CD4-positive, CD25-positive, alpha-beta regulatory T cell (primary cell): ENCODE measurements around the gene RUFY4. TPM values are rescaled to one million over a fixed set of nuclear protein-coding genes. Genes with fewer than 3 reads are reported as not detected.

Source experiments
- ATAC-seq, 2 donors: fragments of 150-1000 bp; cut with Tn5 transposase; one replicate each; pipeline ENCODE4 v1.10.0; 2021; ENCODE audit warnings: low read depth in 2 of 2, moderate number of reproducible peaks in 2 of 2, moderate library complexity in 1 of 2
- DNase-seq, 3 donors: peaks; one replicate each; pipeline versions ENCODE4 v3.0.0 to v3.0.0-alpha.2; 2012 to 2022; ENCODE audit warnings: mixed read lengths in 1 of 3
- H3K27ac ChIP-seq: one replicate; pipeline ENCODE4 v1.7.0; 2013; ENCODE audit warnings: mild to moderate bottlenecking, low read length; ENCODE audit not compliant: insufficient read depth, poor library complexity, severe bottlenecking
- H3K27me3 ChIP-seq: one replicate; pipeline ENCODE4 v1.7.0; 2013; ENCODE audit warnings: low read length; ENCODE audit not compliant: control insufficient read depth, insufficient read depth
- H3K36me3 ChIP-seq: one replicate; pipeline ENCODE4 v1.7.0; 2013; ENCODE audit warnings: mild to moderate bottlenecking, low read length, moderate library complexity; ENCODE audit not compliant: control insufficient read depth, insufficient read depth
- H3K4me1 ChIP-seq: 2 replicates; pipeline ENCODE4 v1.7.0; 2013; ENCODE audit warnings: mild to moderate bottlenecking, low read length; ENCODE audit not compliant: insufficient read depth, control insufficient read depth, poor library complexity, severe bottlenecking
- H3K4me3 ChIP-seq: one replicate; pipeline ENCODE4 v1.7.0; 2013; ENCODE audit warnings: low read depth, mild to moderate bottlenecking, low read length, moderate library complexity
- H3K9me3 ChIP-seq, 2 experiments: 1 replicate in 1 of 2; 2 replicates in 1 of 2; pipeline ENCODE4 v1.7.0; 2013; ENCODE audit warnings: low read length in 2 of 2, mild to moderate bottlenecking in 1 of 2, moderate library complexity in 1 of 2; ENCODE audit not compliant: control insufficient read depth in 2 of 2
- H3K27ac Mint-ChIP-seq, 3 donors: one replicate each; pipeline ENCODE4 v1.8.0; 2020 to 2022; ENCODE audit warnings: mild to moderate bottlenecking in 3 of 3, mixed read lengths in 3 of 3, moderate library complexity in 2 of 3
- H3K27me3 Mint-ChIP-seq: one replicate; pipeline ENCODE4 v1.8.0; 2022; ENCODE audit warnings: mild to moderate bottlenecking, mixed read lengths
- H3K36me3 Mint-ChIP-seq: one replicate; pipeline ENCODE4 v1.8.0; 2020; ENCODE audit warnings: mixed read lengths
- H3K4me1 Mint-ChIP-seq, 4 donors: one replicate each; pipeline ENCODE4 v1.8.0; 2020 to 2022; ENCODE audit warnings: mixed read lengths in 4 of 4, mild to moderate bottlenecking in 1 of 4
- H3K4me3 Mint-ChIP-seq, 4 donors: one replicate each; pipeline ENCODE4 v1.8.0; 2020 to 2022; ENCODE audit warnings: mild to moderate bottlenecking in 4 of 4, mixed read lengths in 4 of 4, moderate library complexity in 3 of 4
- H3K9me3 Mint-ChIP-seq, 7 donors: one replicate each; pipeline ENCODE4 v1.8.0; 2020 to 2022; ENCODE audit warnings: mixed read lengths in 7 of 7, mild to moderate bottlenecking in 3 of 7, moderate library complexity in 2 of 7
- polyA plus RNA-seq, 4 donors: library from polyadenylated mRNA; unstranded; fragments of 300-500 nt; fragmentation: Illumina TruSeq; gene quantifications; one replicate each; pipeline ENCODE4 v1.2.3, GENCODE V29; 2021
- total RNA-seq: library from RNA; stranded (reverse); gene quantifications from one replicate; pipeline ENCODE4 v1.2.3, GENCODE V29; 2022

The RUFY4 gene
- total and polyA plus RNA-seq, 5 donors from 2014 or later = 0.15 to 2.1 TPM; not detected in 3

DNA sequence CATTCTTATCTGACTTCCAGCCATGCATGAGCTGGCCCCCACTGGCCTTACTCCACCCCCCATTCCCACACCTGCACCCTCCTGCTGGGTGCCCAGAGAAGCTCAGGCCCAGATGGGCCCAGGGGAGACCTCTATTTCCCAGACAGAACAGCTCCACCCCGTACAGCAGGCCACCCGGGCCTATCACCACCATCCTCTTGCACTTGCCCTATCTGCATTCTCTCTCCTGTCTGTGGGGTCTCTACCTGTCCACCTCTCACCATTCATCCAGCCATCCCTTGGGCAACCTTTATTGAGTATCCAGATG is 40.9 kb upstream of the RUFY4 start:
- H3K4me1 Mint-ChIP-seq = no peaks in the 10 kb centered on the region
- DNase-seq (no peak), ATAC-seq (no peak)
- H3K36me3 ChIP-seq = no peaks in the 10 kb centered on the region
- H3K4me3 Mint-ChIP-seq = no peak overlapping the region
- H3K27me3 ChIP-seq = no peaks in the 10 kb centered on the region
- no peak overlapping the region for H3K4me3 ChIP-seq
- H3K27ac Mint-ChIP-seq = no peak overlapping the region
- H3K36me3 Mint-ChIP-seq = no peaks in the 10 kb centered on the region
- H3K27me3 Mint-ChIP-seq = no peaks in the 10 kb centered on the region
- no peaks in the 10 kb centered on the region for H3K9me3 Mint-ChIP-seq
- no peaks in the 10 kb centered on the region for H3K4me1 ChIP-seq
- no peaks in the 10 kb centered on the region for H3K9me3 ChIP-seq
- no peak overlapping the region for H3K27ac ChIP-seq

DNA sequence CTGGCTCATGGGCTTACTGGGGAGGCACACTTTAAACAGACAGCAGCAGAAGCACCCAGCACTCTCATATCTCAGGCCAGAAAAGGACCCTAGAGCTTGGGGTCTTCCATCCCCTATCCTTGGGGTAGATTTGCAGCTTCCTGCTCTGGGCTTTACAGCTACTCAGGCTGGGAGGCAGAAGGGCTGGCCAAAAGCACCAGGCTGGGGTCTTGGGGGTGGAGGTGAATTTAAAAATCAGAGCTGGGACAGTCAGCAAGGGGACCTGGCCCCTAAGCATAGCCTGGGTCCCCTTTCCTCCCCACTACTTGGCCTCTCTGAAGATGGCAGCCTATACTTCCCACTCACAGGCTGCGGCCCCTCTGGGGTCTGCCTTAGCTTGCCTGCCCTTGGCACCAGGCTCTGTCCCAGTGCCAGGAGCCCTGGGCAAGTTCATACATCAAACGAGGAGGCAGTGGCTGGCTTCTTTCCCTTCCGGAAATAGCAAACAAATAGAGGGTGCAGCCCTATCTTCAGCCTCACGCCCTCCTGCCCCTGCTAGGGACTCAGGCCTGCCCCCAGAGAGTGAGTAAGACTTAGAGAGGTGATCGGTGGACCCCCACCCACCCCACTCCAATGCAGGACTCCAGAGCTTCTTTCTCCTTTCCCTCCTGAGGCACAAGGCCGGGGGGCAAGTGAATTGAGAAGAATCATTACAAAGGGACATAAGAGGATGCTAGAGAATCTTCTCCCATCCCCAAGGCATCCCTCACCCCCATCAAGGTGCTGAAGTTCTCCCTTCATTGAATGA is 40.3 kb upstream of the RUFY4 start:
- no peak overlapping the region for H3K27ac ChIP-seq
- DNase-seq (no peak), ATAC-seq (no peak)
- H3K27me3 Mint-ChIP-seq = no peaks in the 10 kb centered on the region
- no peaks in the 10 kb centered on the region for H3K27me3 ChIP-seq
- H3K27ac Mint-ChIP-seq = no peak overlapping the region
- H3K9me3 ChIP-seq = no peaks in the 10 kb centered on the region
- no peaks in the 10 kb centered on the region for H3K36me3 ChIP-seq
- no peaks in the 10 kb centered on the region for H3K9me3 Mint-ChIP-seq
- H3K4me3 ChIP-seq = no peak overlapping the region
- no peaks in the 10 kb centered on the region for H3K4me1 ChIP-seq
- no peaks in the 10 kb centered on the region for H3K36me3 Mint-ChIP-seq
- H3K4me3 Mint-ChIP-seq = no peak overlapping the region
- no peaks in the 10 kb centered on the region for H3K4me1 Mint-ChIP-seq

DNA sequence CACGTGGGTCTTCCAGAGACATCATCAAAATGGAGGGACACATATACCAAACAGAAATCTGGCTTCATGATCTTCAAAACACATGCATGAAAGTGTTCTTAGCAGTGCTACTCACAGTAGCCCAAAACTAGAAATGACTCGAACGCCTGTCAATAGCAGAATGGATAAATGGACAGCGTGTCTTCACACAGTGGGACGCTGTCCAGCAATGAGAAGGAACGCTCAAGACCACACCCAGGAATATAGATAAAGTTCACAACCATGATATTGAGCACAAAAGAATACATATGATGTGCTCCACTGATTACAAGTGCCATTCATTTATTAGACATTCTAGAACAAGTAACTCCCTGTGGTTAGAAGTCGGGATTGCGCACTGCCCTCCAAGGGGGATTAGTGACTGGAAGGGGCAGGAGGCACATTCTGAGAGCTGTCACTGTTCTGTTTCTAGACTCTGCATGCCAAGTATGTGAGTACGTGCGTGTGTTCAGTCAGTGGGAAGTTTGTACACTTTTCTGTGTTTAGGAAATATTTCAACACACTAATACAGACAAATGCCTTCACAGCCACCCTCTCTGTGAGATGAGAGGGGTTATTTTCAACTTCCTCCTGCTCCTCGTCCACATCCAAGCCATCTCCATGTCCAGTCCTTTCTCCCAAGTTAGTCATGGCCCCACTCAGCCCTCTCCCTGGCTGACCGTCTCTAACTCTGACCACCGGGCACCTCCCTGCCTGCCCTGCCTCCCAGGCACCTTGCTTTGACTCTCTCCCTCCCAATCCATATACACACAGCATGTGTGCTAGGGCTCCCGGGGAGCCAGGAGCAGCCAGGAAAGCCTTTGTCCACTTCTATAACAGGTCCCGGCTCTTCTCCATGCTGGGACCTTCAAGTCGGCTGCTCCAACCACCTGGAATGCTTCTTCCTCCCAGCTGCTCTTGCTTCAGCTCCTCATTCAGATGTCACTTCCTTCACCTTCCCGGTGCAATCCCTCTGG is 39.4 kb upstream of the RUFY4 start:
- H3K36me3 Mint-ChIP-seq = no peaks in the 10 kb centered on the region
- Histone ChIP-seq H3K27ac (no peak overlapping the region), H3K4me3 (no peak overlapping the region), H3K27me3 (no peaks in the 10 kb centered on the region), H3K9me3 (no peaks in the 10 kb centered on the region), H3K36me3 (no peaks in the 10 kb centered on the region), H3K4me1 (peaks cover 4% of the 10 kb centered on the region)
- H3K27me3 Mint-ChIP-seq = no peaks in the 10 kb centered on the region
- peaks cover 0 to 7% (median under 1%) of the 10 kb centered on the region in 4 donors for H3K4me1 Mint-ChIP-seq
- no peaks in the 10 kb centered on the region for H3K9me3 Mint-ChIP-seq
- ATAC-seq (no peak), DNase-seq (no peak)
- no peak overlapping the region for H3K27ac Mint-ChIP-seq
- no peak overlapping the region for H3K4me3 Mint-ChIP-seq

DNA sequence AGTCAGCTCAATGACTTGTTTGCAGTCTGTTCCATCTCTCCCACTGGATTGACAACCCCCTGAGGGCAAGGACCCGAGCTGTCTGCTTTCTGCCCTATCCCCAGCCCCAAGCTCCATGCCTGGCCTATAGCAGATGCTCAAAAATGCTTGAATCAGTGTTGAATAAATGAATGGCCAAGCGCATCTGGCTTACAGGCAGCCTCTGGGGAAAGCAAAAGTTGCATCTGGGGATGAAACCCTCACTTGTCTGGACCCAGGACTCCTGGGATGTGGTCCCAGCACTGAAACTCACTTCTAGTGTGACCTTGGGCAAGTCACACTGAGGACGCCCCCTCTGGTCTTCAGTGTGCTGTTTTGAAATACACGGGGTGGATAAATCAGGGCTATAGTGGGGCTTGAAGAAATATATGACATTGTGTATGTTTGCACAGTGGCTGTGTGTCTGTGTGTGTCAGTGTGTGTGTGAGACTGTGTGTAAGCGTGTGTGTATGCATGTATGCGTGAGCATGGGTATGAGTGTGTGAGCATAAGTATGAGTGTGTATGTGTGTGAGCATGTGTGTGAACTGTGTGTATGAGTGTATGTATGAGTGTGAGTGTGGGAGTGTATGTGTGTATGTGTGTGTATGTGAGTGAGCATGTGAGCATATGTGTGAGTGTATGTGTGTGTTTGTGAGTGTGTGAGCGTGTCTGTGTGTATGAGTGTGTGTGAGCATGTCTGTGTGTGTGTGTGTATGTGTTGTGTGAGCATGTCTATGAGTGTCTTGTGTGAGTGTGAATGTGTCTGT is 38.5 kb upstream of the RUFY4 start:
- Histone ChIP-seq H3K27me3 (no peaks in the 10 kb centered on the region), H3K36me3 (no peaks in the 10 kb centered on the region), H3K4me3 (no peak overlapping the region), H3K4me1 (peaks cover 5% of the 10 kb centered on the region), H3K27ac (no peak overlapping the region), H3K9me3 (no peaks in the 10 kb centered on the region)
- no peak for DNase-seq
- H3K4me1 Mint-ChIP-seq = peaks cover 0 to 11% (median under 1%) of the 10 kb centered on the region in 4 donors
- H3K27ac Mint-ChIP-seq = no peak overlapping the region
- H3K9me3 Mint-ChIP-seq = no peaks in the 10 kb centered on the region
- no peaks in the 10 kb centered on the region for H3K36me3 Mint-ChIP-seq
- no peak overlapping the region for H3K4me3 Mint-ChIP-seq
- H3K27me3 Mint-ChIP-seq = no peaks in the 10 kb centered on the region
- ATAC-seq = no peak

DNA sequence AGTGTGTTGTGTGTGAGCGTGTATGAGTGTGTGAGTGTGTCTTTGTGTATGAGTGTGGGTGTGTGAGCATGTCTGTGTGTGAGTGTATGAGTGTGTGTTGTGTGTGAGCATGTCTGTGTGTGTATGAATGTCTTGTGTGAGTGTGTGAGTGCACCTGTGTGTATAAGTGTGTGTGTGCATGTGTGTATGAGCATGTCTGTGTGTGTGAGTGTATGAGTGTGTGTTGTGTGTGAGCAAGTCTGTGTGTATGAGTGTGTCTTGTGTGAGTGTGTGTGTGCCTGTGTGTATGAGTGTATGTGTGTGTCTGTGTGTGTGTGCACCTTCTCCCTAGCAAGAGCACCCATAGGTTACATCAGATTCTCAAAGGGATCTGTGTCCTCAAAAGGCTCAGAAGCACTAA is 37.8 kb upstream of the RUFY4 start:
- Mint-ChIP-seq H3K36me3 (no peaks in the 10 kb centered on the region), H3K4me3 (no peak overlapping the region), H3K27ac (no peak overlapping the region), H3K4me1 (peaks cover 0 to 11% (median under 1%) of the 10 kb centered on the region in 4 donors), H3K9me3 (no peaks in the 10 kb centered on the region), H3K27me3 (no peaks in the 10 kb centered on the region)
- Histone ChIP-seq H3K27ac (no peak overlapping the region), H3K36me3 (no peaks in the 10 kb centered on the region), H3K9me3 (no peaks in the 10 kb centered on the region), H3K4me1 (peaks cover 5% of the 10 kb centered on the region), H3K27me3 (no peaks in the 10 kb centered on the region), H3K4me3 (no peak overlapping the region)
- no peak for DNase-seq
- ATAC-seq = no peak

DNA sequence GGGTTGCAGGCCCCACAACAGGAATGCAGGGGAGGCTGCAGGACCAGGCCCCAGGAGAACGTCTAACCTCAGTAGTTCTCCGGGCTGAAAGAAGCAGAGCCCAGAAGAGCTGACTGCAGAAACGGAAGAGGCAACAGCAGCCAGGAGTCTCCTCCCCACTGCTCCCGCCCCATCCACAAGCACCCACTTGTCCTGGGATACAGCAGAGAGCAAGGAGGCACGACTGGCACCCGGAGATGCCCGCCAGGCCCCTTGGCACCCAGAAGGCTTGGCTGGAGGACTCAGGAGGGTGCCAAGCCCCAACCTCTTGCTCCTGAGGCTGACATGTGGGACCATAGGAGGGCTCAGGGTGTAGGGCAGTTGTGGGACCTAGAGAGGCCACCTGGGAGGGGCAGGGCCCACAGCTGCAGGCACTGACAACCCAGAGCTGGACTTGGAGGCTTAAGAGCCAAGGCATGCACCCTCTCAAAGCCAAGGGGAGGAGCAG is 37.2 kb upstream of the RUFY4 start:
- H3K27me3 Mint-ChIP-seq = no peaks in the 10 kb centered on the region
- Histone ChIP-seq H3K4me1 (peaks cover 5% of the 10 kb centered on the region), H3K27ac (no peak overlapping the region), H3K27me3 (no peaks in the 10 kb centered on the region), H3K4me3 (no peak overlapping the region), H3K36me3 (no peaks in the 10 kb centered on the region), H3K9me3 (no peaks in the 10 kb centered on the region)
- no peaks in the 10 kb centered on the region for H3K36me3 Mint-ChIP-seq
- DNase-seq = no peak
- no peaks in the 10 kb centered on the region for H3K9me3 Mint-ChIP-seq
- peaks cover 0 to 11% (median under 1%) of the 10 kb centered on the region in 4 donors for H3K4me1 Mint-ChIP-seq
- no peak overlapping the region for H3K4me3 Mint-ChIP-seq
- ATAC-seq = no peak
- no peak overlapping the region for H3K27ac Mint-ChIP-seq

DNA sequence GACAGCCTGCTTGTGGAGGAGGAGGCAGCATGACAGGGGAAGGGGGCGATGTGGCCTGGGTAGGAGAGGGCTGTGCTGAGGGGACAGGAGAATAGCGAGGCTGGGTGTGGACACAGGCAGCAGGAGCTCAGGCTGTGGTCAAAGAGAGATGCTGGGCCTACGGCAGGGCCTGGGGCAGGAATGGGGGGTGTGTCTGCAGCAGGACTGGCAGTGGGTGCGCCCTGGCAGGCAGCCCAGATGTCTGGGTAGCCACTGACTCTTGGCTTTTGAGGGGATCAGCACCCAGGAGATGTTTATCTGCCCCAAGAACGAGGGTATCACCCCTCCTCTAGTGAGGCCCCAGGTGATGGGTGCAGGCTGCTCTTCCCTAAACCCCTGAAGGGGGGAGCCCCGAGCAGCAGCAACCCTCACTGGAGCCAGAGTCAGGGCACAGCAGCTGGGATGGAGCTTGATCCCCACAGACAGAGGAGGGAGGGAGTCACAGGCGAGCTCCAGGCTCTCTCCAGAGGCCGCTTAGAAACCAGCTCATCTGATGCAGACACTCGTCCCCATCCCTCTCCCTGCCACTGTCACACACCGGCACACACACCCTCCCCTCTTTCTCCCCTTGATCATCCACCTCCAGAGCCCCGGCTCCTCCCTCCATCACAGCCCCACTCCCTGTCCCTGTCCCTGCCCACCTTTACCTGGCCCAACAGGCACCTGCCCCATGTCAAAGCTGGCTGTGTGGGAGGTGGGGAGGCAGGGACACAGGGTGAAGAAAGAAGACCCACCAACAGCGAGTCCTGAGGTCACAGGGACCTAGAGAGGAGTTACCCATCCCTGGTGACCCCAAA is 36.5 kb upstream of the RUFY4 start:
- Mint-ChIP-seq H3K36me3 (no peaks in the 10 kb centered on the region), H3K9me3 (no peaks in the 10 kb centered on the region), H3K27me3 (no peaks in the 10 kb centered on the region), H3K4me1 (peaks cover 0 to 11% (median under 1%) of the 10 kb centered on the region in 4 donors), H3K4me3 (no peak overlapping the region), H3K27ac (no peak overlapping the region)
- Histone ChIP-seq H3K9me3 (no peaks in the 10 kb centered on the region), H3K36me3 (no peaks in the 10 kb centered on the region), H3K27me3 (no peaks in the 10 kb centered on the region), H3K27ac (no peak overlapping the region), H3K4me3 (no peak overlapping the region), H3K4me1 (peaks cover 5% of the 10 kb centered on the region)
- ATAC-seq (no peak), DNase-seq (no peak)
